B cell (primary cell): Measurements from ENCODE around the gene EEFSEC. TPM values are rescaled to one million over a fixed set of nuclear protein-coding genes. Genes with fewer than 3 reads are reported as not detected.

ENCODE experiments used
- ATAC-seq: fragments of 200-7000 bp; cut with Tn5 transposase; one replicate; pipeline ENCODE4 v1.10.0; 2021; ENCODE audit warnings: low read depth, mild to moderate bottlenecking, moderate number of reproducible peaks, moderate library complexity
- CTCF ChIA-PET: fragments of 350-600 bp; sonication (Branson Sonifier 250); formaldehyde crosslinking; loops from one replicate; lab custom pipeline; 2021; ENCODE audit warnings: antibody characterized with exemption, inconsistent platforms; lab: Charles Lee
- POLR2A ChIA-PET: fragments of 350-600 bp; sonication (Branson Sonifier 250); formaldehyde crosslinking; loops from one replicate; lab custom pipeline; 2021; ENCODE audit warnings: antibody characterized with exemption; lab: Charles Lee
- DNase-seq: peaks from one replicate; pipeline ENCODE4 v3.0.0; 2013
- H2AFZ ChIP-seq: 2 replicates; pipeline ENCODE4 v1.6.1; 2012; ENCODE audit warnings: mild to moderate bottlenecking, low read depth, low read length; ENCODE audit not compliant: insufficient read depth, poor library complexity, severe bottlenecking
- H3K27ac ChIP-seq, 2 donors: 1 replicate in 1 of 2; 2 replicates in 1 of 2; pipeline ENCODE4 v1.5.1; 2012 to 2013; ENCODE audit warnings: low read length in 2 of 2, mild to moderate bottlenecking in 2 of 2, moderate library complexity in 1 of 2
- H3K27me3 ChIP-seq, 4 experiments: fragments of 200-600 bp in 1 of 4; sonication (generic) in 1 of 4; replicated peaks in 1 of 4; 1 replicate in 2 of 4; 2 replicates in 2 of 4; pipeline versions ENCODE4 v1.6.1 to v1.7.0; 2013 to 2016; ENCODE audit warnings: low read length in 3 of 4, mild to moderate bottlenecking in 2 of 4, mixed read lengths in 1 of 4, moderate library complexity in 1 of 4; ENCODE audit not compliant: insufficient read depth in 4 of 4, control insufficient read depth in 3 of 4; ENCODE audit errors: control extremely low read depth in 1 of 4
- H3K36me3 ChIP-seq, 2 experiments: replicated peaks in 1 of 2; 1 replicate in 1 of 2; 2 replicates in 1 of 2; pipeline versions ENCODE4 v1.6.1 to v1.7.1; 2013; ENCODE audit warnings: low read length in 1 of 2; ENCODE audit not compliant: insufficient read depth in 2 of 2, control insufficient read depth in 1 of 2; ENCODE audit errors: control extremely low read depth in 1 of 2, extremely low read depth in 1 of 2
- H3K4me1 ChIP-seq, 2 donors: fragments of 200-600 bp in 1 of 2; sonication (generic) in 1 of 2; 1 replicate in 1 of 2; 2 replicates in 1 of 2; pipeline versions ENCODE4 v1.5.1 to v1.6.1; 2013 to 2017; ENCODE audit warnings: low read length in 2 of 2; ENCODE audit not compliant: control insufficient read depth in 2 of 2, insufficient read depth in 2 of 2
- H3K4me2 ChIP-seq: replicated peaks from 2 replicates; pipeline ENCODE3; 2012; ENCODE audit warnings: mild to moderate bottlenecking, low read depth, low read length; ENCODE audit not compliant: poor library complexity, severe bottlenecking
- H3K4me3 ChIP-seq, 5 experiments: fragments of 200-600 bp in 1 of 5; sonication (generic) in 1 of 5; 1 replicate in 3 of 5; 2 replicates in 2 of 5; pipeline versions ENCODE4 v1.5.1 to v1.7.0; 2011 to 2016; ENCODE audit warnings: low read length in 4 of 5, mild to moderate bottlenecking in 4 of 5, low read depth in 2 of 5, control low read depth in 1 of 5, moderate library complexity in 1 of 5; ENCODE audit not compliant: insufficient read depth in 1 of 5; ENCODE audit errors: control extremely low read depth in 1 of 5, extremely low read depth in 1 of 5
- H3K79me2 ChIP-seq: fragments of 200-600 bp; sonication (generic); one replicate; pipeline ENCODE4 v1.6.0; 2016; ENCODE audit warnings: low read length; ENCODE audit not compliant: control insufficient read depth, insufficient read depth
- H3K9ac ChIP-seq: fragments of 200-600 bp; sonication (generic); 2 replicates; pipeline ENCODE4 v1.6.1; 2017; ENCODE audit warnings: mild to moderate bottlenecking, low read length, moderate library complexity
- H3K9me3 ChIP-seq, 3 donors: one replicate each; pipeline versions ENCODE4 v1.6.1 to v1.7.1; 2013; ENCODE audit warnings: low read length in 2 of 3; ENCODE audit not compliant: control insufficient read depth in 2 of 3, insufficient read depth in 1 of 3; ENCODE audit errors: control extremely low read depth in 1 of 3
- H4K20me1 ChIP-seq: 2 replicates; pipeline ENCODE4 v1.6.0; 2012; ENCODE audit warnings: mild to moderate bottlenecking, low read length; ENCODE audit not compliant: insufficient read depth, control insufficient read depth, poor library complexity, severe bottlenecking
- H3K27ac Mint-ChIP-seq: one replicate; pipeline ENCODE4 v1.8.0; 2021; ENCODE audit warnings: mixed read lengths
- H3K27me3 Mint-ChIP-seq: one replicate; pipeline ENCODE4 v1.8.0; 2021; ENCODE audit warnings: mixed read lengths
- H3K4me1 Mint-ChIP-seq: one replicate; pipeline ENCODE4 v1.8.0; 2021; ENCODE audit warnings: mixed read lengths
- H3K4me3 Mint-ChIP-seq: one replicate; pipeline ENCODE4 v1.8.0; 2021; ENCODE audit warnings: mixed read lengths
- H3K9me3 Mint-ChIP-seq: one replicate; pipeline ENCODE4 v1.8.0; 2022; ENCODE audit warnings: mixed read lengths; ENCODE audit not compliant: insufficient read depth
- EZH2 ChIP-seq: IDR thresholded peaks from 2 replicates; pipeline ENCODE4 v1.6.1; 2012; ENCODE audit warnings: borderline replicate concordance, low read depth, mild to moderate bottlenecking, moderate library complexity, low read length; ENCODE audit not compliant: insufficient read depth, poor library complexity, severe bottlenecking
- WGBS: methylation state at CpG from one replicate; pipeline ENCODE4 v1.1.5; 2013; ENCODE audit warnings: missing lambda C conversion rate; ENCODE audit not compliant: insufficient coverage; 5-methylcytosine and 5-hydroxymethylcytosine counted together
- intact Hi-C: fragments of 100-400 bp; cut with micrococcal nuclease; formaldehyde crosslinking; loops from one replicate; pipeline ENCODE4 v1.10.0; 2022
- polyA plus RNA-seq: library from polyadenylated mRNA; depleted of rRNA; stranded (reverse); fragments of >200 nt; gene quantifications from 2 replicates; pipeline ENCODE4 v1.2.3, GENCODE V29; 2012
- total RNA-seq, 2 donors: library from RNA; stranded (reverse); fragments of 120-200 nt in 1 of 2; gene quantifications; 1 replicate in 1 of 2; 2 replicates in 1 of 2; pipeline versions ENCODE4 v1.2.3 to v1.2.4, GENCODE V29; 2013 to 2022
- TF ChIP-seq, protein P1 (sequence below): fragments of 200-600 bp; IDR thresholded peaks from one replicate; pipeline ENCODE4 v1.8.0; 2022; ENCODE audit warnings: antibody characterized with exemption, mild to moderate bottlenecking

The EEFSEC gene
- total and polyA plus RNA-seq, 2 donors (not counting 1 experiment from before 2014, with no cell fraction given) = 17.9 to 18.4 TPM

DNA sequence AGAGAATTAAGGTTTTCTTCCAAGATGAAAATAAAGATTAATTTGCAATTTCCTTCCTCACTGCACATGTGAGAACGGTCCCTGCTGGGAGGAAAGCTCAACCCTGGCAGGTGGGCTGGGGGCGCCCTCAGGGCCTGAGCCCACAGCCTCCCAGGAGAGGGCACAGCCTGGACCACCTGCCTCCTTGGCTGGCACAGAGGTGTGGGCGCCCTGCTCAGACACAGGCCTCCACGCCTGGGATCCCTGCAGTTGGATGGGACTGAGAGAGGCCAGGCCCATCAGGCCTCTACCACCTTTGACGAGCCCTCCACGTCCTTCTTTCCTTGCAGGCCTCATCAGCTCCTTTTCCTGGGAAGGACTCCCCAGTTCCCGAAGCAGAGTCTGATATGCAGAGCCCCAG lies 267.0 kb downstream of the EEFSEC start:
- 80% methylated on average over 7 of the region's 7 CpGs for WGBS
- H3K9me3 ChIP-seq = peaks cover 0 to 9% (median 0%) of the 10 kb centered on the region in 3 donors
- H3K4me2 ChIP-seq = no peak overlapping the region
- Mint-ChIP-seq H3K27me3 (no peaks in the 10 kb centered on the region), H3K9me3 (no peaks in the 10 kb centered on the region), H3K27ac (no peak overlapping the region), H3K4me3 (no peak overlapping the region), H3K4me1 (no peaks in the 10 kb centered on the region)
- H3K4me3 ChIP-seq = no peak overlapping the region
- ATAC-seq = no peak
- no peak overlapping the region for H3K9ac ChIP-seq
- no peak overlapping the region for H3K27ac ChIP-seq
- H3K4me1 ChIP-seq = no peaks in the 10 kb centered on the region
- no peaks in the 10 kb centered on the region for H3K36me3 ChIP-seq
- H4K20me1 ChIP-seq = no peaks in the 10 kb centered on the region
- ChIA-PET POLR2A (no interaction called here), CTCF (no interaction called here)
- DNase-seq = no peak
- H2AFZ ChIP-seq = no peak overlapping the region
- intact Hi-C loops = no loop called here
- TF ChIP-seq EZH2 = no peak
- TF ChIP-seq, protein P1, sequence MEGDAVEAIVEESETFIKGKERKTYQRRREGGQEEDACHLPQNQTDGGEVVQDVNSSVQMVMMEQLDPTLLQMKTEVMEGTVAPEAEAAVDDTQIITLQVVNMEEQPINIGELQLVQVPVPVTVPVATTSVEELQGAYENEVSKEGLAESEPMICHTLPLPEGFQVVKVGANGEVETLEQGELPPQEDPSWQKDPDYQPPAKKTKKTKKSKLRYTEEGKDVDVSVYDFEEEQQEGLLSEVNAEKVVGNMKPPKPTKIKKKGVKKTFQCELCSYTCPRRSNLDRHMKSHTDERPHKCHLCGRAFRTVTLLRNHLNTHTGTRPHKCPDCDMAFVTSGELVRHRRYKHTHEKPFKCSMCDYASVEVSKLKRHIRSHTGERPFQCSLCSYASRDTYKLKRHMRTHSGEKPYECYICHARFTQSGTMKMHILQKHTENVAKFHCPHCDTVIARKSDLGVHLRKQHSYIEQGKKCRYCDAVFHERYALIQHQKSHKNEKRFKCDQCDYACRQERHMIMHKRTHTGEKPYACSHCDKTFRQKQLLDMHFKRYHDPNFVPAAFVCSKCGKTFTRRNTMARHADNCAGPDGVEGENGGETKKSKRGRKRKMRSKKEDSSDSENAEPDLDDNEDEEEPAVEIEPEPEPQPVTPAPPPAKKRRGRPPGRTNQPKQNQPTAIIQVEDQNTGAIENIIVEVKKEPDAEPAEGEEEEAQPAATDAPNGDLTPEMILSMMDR = no peak
- H3K27me3 ChIP-seq = no peaks in the 10 kb centered on the region
- no peaks in the 10 kb centered on the region for H3K79me2 ChIP-seq

DNA sequence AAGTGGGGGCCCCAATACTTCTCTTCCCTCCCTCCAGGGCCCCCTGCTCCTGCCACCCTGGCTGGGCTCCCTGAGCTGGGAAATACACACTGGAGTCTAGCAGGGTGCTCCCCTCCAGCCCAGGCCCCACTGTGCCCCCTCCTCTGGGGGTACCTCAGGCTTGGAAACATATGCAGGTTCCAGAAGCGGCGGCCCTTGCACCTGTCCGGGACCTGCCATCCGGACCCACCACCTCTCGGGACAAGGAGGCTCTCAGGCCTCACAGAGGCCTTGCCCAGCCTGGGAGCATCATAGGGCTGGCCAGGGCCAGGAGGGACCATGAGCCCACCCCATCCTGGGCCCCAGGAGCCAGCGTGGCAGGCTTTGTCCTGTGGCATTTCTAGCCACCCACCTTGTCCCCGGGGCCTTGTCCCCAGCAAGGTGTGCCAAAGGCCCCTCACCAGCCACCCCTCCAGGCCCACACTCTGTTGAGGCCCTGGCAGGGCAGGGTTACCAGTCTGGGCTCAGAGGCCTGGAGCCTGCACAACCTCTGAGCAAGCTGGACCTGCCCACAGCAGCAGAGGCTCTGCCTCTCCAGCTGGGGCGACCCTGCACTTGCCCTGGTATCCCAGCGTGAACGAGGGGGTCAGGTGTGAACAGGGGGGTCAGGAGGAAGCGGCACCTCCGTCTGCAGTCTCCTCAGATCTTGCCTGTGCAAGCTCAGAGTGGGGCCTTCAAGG lies 267.6 kb downstream of the EEFSEC start:
- H3K9me3 ChIP-seq = peaks cover 0 to 10% (median 0%) of the 10 kb centered on the region in 3 donors
- no peaks in the 10 kb centered on the region for H3K79me2 ChIP-seq
- TF ChIP-seq, protein P1 = no peak
- TF ChIP-seq EZH2 = no peak
- H3K4me1 ChIP-seq = no peaks in the 10 kb centered on the region
- POLR2A ChIA-PET = no interaction called here
- Mint-ChIP-seq H3K27ac (no peak overlapping the region), H3K4me1 (no peaks in the 10 kb centered on the region), H3K9me3 (no peaks in the 10 kb centered on the region), H3K4me3 (no peak overlapping the region), H3K27me3 (no peaks in the 10 kb centered on the region)
- no peak overlapping the region for H3K27ac ChIP-seq
- WGBS = 94% methylated on average over 12 of the region's 12 CpGs
- CTCF ChIA-PET = no interaction called here
- intact Hi-C loops = no loop called here
- no peaks in the 10 kb centered on the region for H3K36me3 ChIP-seq
- no peak for ATAC-seq
- peaks cover 0 to 5% (median 0%) of the 10 kb centered on the region in 4 experiments for H3K27me3 ChIP-seq
- no peak overlapping the region for H3K9ac ChIP-seq
- no peak for DNase-seq
- H3K4me3 ChIP-seq = no peak overlapping the region
- no peak overlapping the region for H2AFZ ChIP-seq
- H4K20me1 ChIP-seq = no peaks in the 10 kb centered on the region
- H3K4me2 ChIP-seq = no peak overlapping the region
